Erythroblast (primary cell): ENCODE measurements around the gene SEPHS1.

Source experiments
- GATA1 ChIP-seq: IDR thresholded peaks from 2 replicates; pipeline ENCODE4 v1.6.1; 2011; ENCODE audit warnings: low read depth, mild to moderate bottlenecking, control low read depth, low read length, moderate library complexity
- POLR2A ChIP-seq: IDR thresholded peaks from 2 replicates; pipeline ENCODE4 v1.6.1; 2011; ENCODE audit warnings: mild to moderate bottlenecking, low read length

DNA sequence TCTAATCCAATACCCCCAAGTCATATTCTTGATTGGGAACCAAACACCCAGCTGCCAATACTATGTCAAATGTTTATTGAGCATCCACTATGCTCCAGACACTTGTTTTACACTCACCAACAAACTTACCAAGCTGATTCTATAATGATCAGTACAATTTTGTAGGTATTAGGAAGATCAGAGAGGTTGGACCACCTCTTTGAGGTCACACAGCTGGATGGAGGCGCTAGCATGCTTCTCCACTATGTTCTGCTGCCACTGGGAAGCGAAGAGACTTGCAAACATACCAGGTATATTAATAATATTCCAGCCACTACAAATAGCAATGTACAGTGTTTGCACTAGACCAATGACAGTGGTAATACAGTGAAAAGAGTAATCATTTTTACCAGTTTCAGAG is 25.6 kb upstream of the SEPHS1 start:
- no peak for TF ChIP-seq POLR2A
- no peak for TF ChIP-seq GATA1
